HG02870 (cell line): ENCODE measurements around the gene ALKBH4.
"Not testable (repeated sequence)": the region's sequence is repeated elsewhere in the genome, so short reads cannot be mapped to it uniquely, and the experiment has no call there.

Experiments
- ATAC-seq: cut with Tn5 transposase; IDR thresholded peaks from one replicate; pipeline ENCODE4 v1.9.1; 2021; ENCODE audit warnings: mild to moderate bottlenecking, moderate library complexity; ENCODE audit not compliant: unreplicated experiment

ALKBH4 gene

DNA sequence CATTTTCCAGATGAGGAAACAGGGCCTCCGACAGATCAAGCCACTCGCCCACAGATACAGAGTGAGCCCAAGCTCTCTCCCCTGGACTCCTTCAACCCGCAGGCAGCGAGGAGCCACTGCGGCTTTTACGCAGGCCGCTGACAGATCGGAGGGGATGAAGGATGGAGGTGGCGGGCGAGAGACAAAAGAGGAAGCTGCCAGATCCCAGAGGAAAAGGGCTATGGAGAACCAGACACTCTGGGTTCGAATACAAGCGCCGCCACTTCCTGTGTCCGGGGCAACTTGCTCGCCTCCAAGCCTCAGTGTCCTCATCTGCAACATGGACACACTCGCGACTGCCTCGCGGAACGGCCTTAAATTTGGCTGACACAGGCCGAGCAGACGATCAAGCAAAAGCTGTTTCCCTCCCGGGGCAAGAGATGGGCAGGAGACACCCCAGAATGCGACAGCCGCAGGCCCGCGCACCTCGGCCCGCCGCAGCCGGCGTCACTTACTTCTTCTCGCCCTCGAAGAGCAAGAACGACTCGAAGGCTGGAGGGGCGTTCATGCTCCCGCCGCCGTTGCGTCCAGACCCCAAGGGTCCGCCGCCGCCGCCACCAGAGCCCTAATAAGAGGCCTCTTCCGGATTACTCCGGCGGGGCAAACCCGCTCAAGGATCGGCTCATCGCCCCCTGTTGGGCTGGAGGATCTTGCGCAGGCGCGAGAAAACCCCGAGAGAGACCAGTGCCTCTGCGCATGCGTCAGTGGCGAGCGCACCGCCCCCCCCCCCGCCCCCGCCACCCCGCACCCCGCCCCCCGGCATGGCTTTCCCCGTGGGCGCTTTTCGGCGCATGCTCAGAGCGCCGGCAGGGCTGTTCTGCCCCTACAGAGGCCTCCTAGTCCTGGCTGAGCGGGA, 13.9 kb upstream of the ALKBH4 start, which contains the start of gene POLR2J:
TSS of gene POLR2J (minus strand) at position 609 of the 895 bp plus-strand sequence. CDS start at position 547, 62 bp downstream.
- ATAC-seq, result peak; percentile 87

- not testable (repeated sequence) for ATAC-seq
These were observed 10.2 kb upstream of the ALKBH4 start for GRCh38 chr7:102474736-102475435.

- not testable (repeated sequence) for ATAC-seq
These were observed 9.5 kb upstream of the ALKBH4 start for GRCh38 chr7:102474116-102474515.

- no peak for ATAC-seq
These were observed 8.8 kb upstream of the ALKBH4 start for GRCh38 chr7:102473271-102473991.

- no peak for ATAC-seq
These were observed 7.7 kb upstream of the ALKBH4 start for GRCh38 chr7:102472126-102473041.

DNA sequence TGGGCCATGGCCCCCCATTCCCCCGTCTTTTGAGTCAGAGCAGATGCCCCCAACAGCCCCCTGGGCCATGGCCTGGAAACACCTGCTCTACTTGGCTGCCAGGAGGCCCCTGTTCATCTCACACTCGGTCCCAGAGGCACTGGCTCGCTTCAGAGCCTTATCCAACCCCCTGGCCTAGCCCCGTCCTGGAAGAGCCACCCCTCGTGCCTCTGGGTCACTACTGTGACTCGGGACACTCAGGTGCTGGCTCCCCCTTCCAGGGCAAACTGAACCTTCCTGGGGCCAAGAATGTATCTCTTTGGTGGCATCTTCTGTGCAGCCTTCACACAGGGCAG, 7.1 kb upstream of the ALKBH4 start:
- ATAC-seq, result no peak

DNA sequence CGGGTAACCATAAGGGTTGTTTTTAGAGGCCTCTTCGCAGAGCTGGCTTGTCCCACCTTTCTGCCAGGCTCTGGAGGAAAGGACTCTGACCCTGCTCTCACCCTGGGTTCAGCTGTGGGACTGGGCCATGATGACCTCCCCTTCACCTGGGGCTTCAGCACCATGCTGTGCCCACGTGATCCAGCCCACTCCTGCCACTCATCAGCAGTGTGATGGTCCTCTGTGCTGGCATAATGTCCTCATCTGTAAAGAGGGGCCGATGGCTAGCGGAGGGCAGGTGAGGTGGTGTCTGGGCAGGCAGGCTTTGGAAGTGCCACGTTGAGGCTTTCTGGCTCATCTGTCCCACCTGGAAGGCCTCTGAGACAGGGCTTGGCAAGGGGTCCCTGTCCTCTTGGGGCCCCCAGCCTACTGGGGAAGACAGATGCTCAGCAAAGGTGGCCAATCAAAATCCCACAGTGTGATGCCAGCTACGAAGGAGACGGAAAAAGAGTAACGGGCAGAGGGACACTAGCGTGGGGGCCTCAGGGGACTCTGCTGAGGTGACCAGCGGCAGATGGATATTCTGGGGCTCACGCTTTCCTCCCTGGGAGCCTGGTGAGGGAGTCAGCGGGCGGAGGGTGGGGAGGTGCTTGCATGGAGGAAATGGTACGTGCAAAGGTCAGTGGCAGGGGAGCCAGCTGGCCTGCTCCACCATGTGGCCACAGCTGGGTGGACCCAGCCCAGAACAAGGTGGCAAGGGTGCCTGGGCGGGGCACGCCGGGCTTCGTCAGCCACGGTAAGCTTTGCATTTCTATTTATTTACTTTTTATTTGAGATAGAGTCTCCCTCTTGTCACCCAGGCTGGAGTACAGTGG, 5.5 kb upstream of the ALKBH4 start:
- no peak for ATAC-seq

- no peak for ATAC-seq
These were observed 4.8 kb upstream of the ALKBH4 start for GRCh38 chr7:102469351-102469971.

- no peak for ATAC-seq
These were observed 4.1 kb upstream of the ALKBH4 start for GRCh38 chr7:102468478-102469350.

- ATAC-seq, result no peak
These were observed 3.2 kb upstream of the ALKBH4 start for GRCh38 chr7:102467581-102468477.

GRCh38 chr7:102466097-102466496, 1.4 kb upstream of the ALKBH4 start:
- no peak for ATAC-seq

DNA sequence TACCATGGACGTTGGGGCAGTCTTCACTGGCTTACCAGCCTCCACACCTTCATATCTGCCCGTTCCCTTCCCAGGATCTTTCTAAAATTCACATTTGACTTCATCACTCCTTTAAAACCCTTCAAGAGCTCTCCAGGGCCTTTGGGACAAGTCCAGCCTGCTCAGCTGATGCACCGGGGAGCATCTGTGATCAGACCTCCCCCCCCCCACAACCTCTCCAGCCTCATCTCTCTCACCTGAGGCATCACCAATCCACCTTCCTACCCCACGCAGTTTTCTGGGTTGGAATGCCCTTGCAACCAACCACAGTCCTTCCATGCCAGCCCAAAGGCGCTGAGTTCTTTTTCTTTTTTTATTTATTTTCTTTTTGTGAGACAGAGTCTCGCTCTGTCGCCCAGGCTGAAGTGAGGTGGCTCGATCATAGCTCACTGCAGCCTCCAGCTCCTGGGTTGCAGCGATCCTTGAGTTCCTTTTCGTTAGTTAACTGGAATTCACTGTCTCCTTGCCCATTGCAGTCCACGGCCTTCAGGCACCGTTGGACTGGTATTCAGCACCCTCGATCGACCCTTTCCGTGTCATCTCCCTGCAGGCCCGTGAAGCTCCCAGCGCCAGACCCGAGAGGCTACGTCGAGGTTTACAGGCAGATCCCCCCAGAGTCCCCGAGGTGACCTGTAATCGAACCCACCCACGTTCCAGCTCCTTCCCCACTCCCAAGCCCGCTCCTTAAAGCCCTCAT, 654 bp downstream of the ALKBH4 start:
- no peak for ATAC-seq

DNA sequence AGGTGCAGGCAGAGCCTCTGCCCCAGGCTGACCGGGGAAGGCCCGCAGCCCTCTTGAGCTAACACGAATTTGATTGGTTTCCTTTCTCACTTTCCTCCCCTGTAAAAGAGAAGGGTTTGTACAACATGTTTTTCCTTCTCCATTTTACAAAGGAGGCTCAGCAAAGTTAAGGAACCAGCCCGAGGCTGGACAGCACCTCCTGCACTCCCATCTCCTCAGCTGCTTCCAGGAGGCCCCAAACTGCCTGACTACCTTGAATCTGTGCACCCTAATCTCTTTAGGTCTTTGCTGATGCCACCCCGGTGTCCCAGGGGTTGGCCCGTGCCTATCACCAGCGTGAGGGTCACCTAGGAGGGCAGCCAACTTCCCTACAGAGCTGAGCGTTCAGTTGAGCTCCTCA, 4.2 kb downstream of the ALKBH4 start:
- no peak for ATAC-seq

- ATAC-seq, result no peak
These were observed 5.3 kb downstream of the ALKBH4 start for GRCh38 chr7:102459221-102459844.

- no peak for ATAC-seq
These were observed 7.2 kb downstream of the ALKBH4 start for GRCh38 chr7:102457352-102457924.

GRCh38 chr7:102456327-102456726, 8.3 kb downstream of the ALKBH4 start:
- ATAC-seq, result no peak
